OCI-LY1 (cell line): ENCODE measurements around the gene STEAP4.

ENCODE experiments used
- H2AFZ ChIP-seq: fragments of 200-600 bp; sonication (generic), shearing (Covaris generic); 2 replicates; pipeline ENCODE4 v1.6.0; 2014; ENCODE audit warnings: antibody characterized with exemption, mild to moderate bottlenecking, low read length
- H3F3A ChIP-seq: fragments of 200-600 bp; sonication (generic), shearing (Covaris generic); 2 replicates; pipeline ENCODE4 v1.6.0; 2014; ENCODE audit warnings: mild to moderate bottlenecking, antibody characterized with exemption, low read length, moderate library complexity; ENCODE audit not compliant: insufficient read depth
- H3K27ac ChIP-seq: fragments of 200-600 bp; sonication (generic); 2 replicates; pipeline ENCODE4 v1.5.1; 2014; ENCODE audit warnings: low read length, mixed run types, mild to moderate bottlenecking, low read depth; ENCODE audit not compliant: poor library complexity, severe bottlenecking
- H3K27me3 ChIP-seq: fragments of 200-600 bp; sonication (generic); 2 replicates; pipeline ENCODE4 v1.6.0; 2014; ENCODE audit warnings: antibody characterized with exemption, mild to moderate bottlenecking, low read length, moderate library complexity; ENCODE audit not compliant: insufficient read depth
- H3K36me3 ChIP-seq: fragments of 200-600 bp; sonication (generic); 2 replicates; pipeline ENCODE4 v1.6.1; 2014; ENCODE audit warnings: mild to moderate bottlenecking, antibody characterized with exemption, low read length, moderate library complexity, mixed read lengths; ENCODE audit not compliant: insufficient read depth
- H3K4me1 ChIP-seq: fragments of 200-600 bp; sonication (generic); 2 replicates; pipeline ENCODE4 v1.5.1; 2014; ENCODE audit warnings: mild to moderate bottlenecking, low read length, moderate library complexity; ENCODE audit not compliant: insufficient read depth, severe bottlenecking
- H3K4me2 ChIP-seq: fragments of 200-600 bp; sonication (generic), shearing (Covaris generic); 2 replicates; pipeline ENCODE4 v1.6.1; 2014; ENCODE audit warnings: low read length
- H3K4me3 ChIP-seq: fragments of 200-600 bp; sonication (generic); 2 replicates; pipeline ENCODE4 v1.5.1; 2014; ENCODE audit warnings: low read length, low read depth, mild to moderate bottlenecking, mixed read lengths; ENCODE audit not compliant: poor library complexity, severe bottlenecking
- H3K79me2 ChIP-seq: fragments of 200-600 bp; shearing (Covaris generic); 2 replicates; pipeline ENCODE4 v1.6.1; 2016; ENCODE audit warnings: mixed run types, low read length, mixed read lengths; ENCODE audit not compliant: insufficient read depth
- H3K9ac ChIP-seq: fragments of 200-600 bp; sonication (generic), shearing (Covaris generic); 2 replicates; pipeline ENCODE4 v1.6.1; 2014; ENCODE audit warnings: mild to moderate bottlenecking, low read length, mixed read lengths
- H3K9me2 ChIP-seq: fragments of 200-600 bp; sonication (generic), shearing (Covaris generic); 2 replicates; pipeline ENCODE4 v1.6.1; 2014; ENCODE audit warnings: low read depth, mild to moderate bottlenecking, low read length, mixed read lengths
- H3K9me3 ChIP-seq: fragments of 200-600 bp; shearing (Covaris generic); 2 replicates; pipeline ENCODE4 v1.6.1; 2014; ENCODE audit warnings: low read length, mixed read lengths
- H4K20me1 ChIP-seq: fragments of 200-600 bp; sonication (generic), shearing (Covaris generic); 2 replicates; pipeline ENCODE4 v1.6.0; 2016; ENCODE audit warnings: mild to moderate bottlenecking, low read length; ENCODE audit not compliant: insufficient read depth
- EZH2 ChIP-seq: fragments of 200-600 bp; sonication (generic), shearing (Covaris generic); IDR thresholded peaks from 2 replicates; pipeline ENCODE4 v1.8.0; 2017; ENCODE audit warnings: borderline replicate concordance, mixed run types, mild to moderate bottlenecking, antibody characterized with exemption, low read length, moderate library complexity, mixed read lengths
- TF ChIP-seq, protein P1 (sequence below): fragments of 200-600 bp; sonication (generic), shearing (Covaris generic); IDR thresholded peaks from 2 replicates; pipeline ENCODE4 v1.5.1; 2017; ENCODE audit warnings: mild to moderate bottlenecking, antibody characterized with exemption, low read length, moderate library complexity, mixed read lengths

The STEAP4 gene

DNA sequence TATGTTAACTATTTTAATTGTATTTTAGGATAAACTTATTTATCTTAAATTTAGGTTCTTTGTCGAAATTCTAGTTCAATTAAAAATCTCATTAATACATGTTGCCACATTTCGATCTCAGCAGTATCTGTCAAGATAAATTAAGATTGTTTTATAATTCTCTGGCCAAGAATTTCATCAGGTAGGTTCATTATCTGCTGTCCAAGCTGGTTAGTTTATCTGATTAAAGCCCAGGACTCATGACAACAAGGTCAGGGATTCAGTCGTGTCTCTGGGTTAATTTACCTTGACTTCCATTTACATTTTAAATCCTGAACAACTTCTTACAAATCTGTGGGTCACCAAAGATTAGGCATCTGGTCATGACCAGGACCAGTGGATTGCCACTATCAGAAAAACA, 7.6 kb downstream of the STEAP4 start:
- Histone ChIP-seq H3K79me2 (no peaks in the 10 kb centered on the region), H3K27ac (no peak overlapping the region), H3K9ac (no peak overlapping the region), H4K20me1 (no peaks in the 10 kb centered on the region), H3K36me3 (no peaks in the 10 kb centered on the region), H3K4me3 (no peak overlapping the region), H2AFZ (no peak overlapping the region), H3K4me2 (no peak overlapping the region), H3K27me3 (no peaks in the 10 kb centered on the region), H3K9me3 (no peaks in the 10 kb centered on the region), H3F3A (no peaks in the 10 kb centered on the region), H3K4me1 (no peaks in the 10 kb centered on the region), H3K9me2 (no peaks in the 10 kb centered on the region)
- TF ChIP-seq EZH2, result no peak
- TF ChIP-seq, protein P1, sequence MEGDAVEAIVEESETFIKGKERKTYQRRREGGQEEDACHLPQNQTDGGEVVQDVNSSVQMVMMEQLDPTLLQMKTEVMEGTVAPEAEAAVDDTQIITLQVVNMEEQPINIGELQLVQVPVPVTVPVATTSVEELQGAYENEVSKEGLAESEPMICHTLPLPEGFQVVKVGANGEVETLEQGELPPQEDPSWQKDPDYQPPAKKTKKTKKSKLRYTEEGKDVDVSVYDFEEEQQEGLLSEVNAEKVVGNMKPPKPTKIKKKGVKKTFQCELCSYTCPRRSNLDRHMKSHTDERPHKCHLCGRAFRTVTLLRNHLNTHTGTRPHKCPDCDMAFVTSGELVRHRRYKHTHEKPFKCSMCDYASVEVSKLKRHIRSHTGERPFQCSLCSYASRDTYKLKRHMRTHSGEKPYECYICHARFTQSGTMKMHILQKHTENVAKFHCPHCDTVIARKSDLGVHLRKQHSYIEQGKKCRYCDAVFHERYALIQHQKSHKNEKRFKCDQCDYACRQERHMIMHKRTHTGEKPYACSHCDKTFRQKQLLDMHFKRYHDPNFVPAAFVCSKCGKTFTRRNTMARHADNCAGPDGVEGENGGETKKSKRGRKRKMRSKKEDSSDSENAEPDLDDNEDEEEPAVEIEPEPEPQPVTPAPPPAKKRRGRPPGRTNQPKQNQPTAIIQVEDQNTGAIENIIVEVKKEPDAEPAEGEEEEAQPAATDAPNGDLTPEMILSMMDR, result no peak

DNA sequence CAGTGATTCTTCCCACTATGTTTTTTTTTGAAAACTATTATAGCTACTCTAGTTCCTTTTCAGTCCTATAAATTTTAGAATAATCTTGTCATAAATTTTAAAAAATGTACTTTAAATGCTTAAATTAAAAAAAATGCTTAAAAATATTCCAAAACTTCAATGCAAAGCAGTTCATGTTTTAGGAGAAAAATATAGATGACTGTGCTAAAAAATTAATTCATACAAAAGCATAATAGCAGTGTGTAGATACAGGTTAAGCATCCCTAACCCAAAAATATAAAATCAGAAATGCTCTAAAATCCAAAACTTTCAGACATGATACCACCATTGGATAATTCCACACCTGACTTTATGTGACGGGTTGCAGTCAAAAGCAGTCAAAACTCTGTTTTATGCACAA, 12.8 kb downstream of the STEAP4 start:
- H3K36me3 ChIP-seq, result no peaks in the 10 kb centered on the region
- no peak for TF ChIP-seq EZH2
- TF ChIP-seq, protein P1, result no peak
- no peaks in the 10 kb centered on the region for H4K20me1 ChIP-seq
- no peak overlapping the region for H3K27ac ChIP-seq
- H3K4me2 ChIP-seq, result no peak overlapping the region
- H3K27me3 ChIP-seq, result no peaks in the 10 kb centered on the region
- no peaks in the 10 kb centered on the region for H3K9me2 ChIP-seq
- H3K9ac ChIP-seq, result no peak overlapping the region
- no peaks in the 10 kb centered on the region for H3K79me2 ChIP-seq
- no peaks in the 10 kb centered on the region for H3F3A ChIP-seq
- H3K9me3 ChIP-seq, result no peaks in the 10 kb centered on the region
- no peak overlapping the region for H2AFZ ChIP-seq
- no peak overlapping the region for H3K4me3 ChIP-seq
- no peaks in the 10 kb centered on the region for H3K4me1 ChIP-seq

DNA sequence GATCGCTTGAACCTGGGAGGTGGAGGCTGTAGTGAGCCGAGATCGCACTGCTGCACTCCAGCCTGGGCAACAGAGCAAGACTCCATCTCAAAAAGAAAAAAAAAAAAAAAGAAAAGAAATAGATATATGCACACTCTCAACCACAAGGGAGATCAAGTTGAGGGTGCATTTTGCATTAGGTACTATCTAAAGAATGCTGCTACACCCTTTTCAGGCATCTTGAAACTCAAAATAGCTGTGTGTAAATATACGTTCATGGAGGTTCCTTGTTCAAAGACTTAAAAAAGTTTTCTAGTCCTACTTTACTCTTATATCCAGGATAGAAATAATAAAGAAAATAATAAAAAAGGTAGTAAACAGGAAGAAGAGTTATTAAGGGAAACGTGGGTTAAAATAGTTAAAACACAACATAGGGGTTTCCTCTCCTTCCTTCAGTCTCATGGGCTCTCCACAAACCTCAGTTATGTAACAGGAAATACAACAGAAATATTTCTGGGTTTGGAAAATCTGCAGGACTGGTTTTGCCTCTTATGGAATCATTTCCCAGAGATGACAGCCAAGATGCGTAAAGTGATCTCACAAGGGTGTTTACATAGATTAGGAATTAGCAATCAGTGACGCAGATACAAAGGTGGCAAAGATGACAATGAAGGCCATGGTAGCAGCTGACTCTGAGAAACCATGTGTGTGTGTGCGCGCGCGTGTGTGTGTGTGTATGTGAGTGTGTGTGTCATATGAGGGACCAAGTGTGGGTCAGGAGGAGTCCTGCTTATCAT, 15.1 kb downstream of the STEAP4 start:
- no peaks in the 10 kb centered on the region for H3K79me2 ChIP-seq
- H2AFZ ChIP-seq, result no peak overlapping the region
- TF ChIP-seq EZH2, result no peak
- TF ChIP-seq, protein P1, result no peak
- H3K27me3 ChIP-seq, result no peaks in the 10 kb centered on the region
- no peak overlapping the region for H3K27ac ChIP-seq
- no peaks in the 10 kb centered on the region for H3K9me2 ChIP-seq
- H3K4me2 ChIP-seq, result no peak overlapping the region
- H3K4me1 ChIP-seq, result no peaks in the 10 kb centered on the region
- no peaks in the 10 kb centered on the region for H3K9me3 ChIP-seq
- no peak overlapping the region for H3K9ac ChIP-seq
- no peaks in the 10 kb centered on the region for H3K36me3 ChIP-seq
- H4K20me1 ChIP-seq, result no peaks in the 10 kb centered on the region
- no peak overlapping the region for H3K4me3 ChIP-seq
- no peaks in the 10 kb centered on the region for H3F3A ChIP-seq
